Hematopoietic multipotent progenitor cell treated with erythropoietin and hydrocortisone succinate and interleukin-3 and kit ligand, for 6 days (in vitro differentiated cells): ENCODE measurements around the gene MRPL19.
"Not testable (repeated sequence)": the region's sequence is repeated elsewhere in the genome, so short reads cannot be mapped to it uniquely, and the experiment has no call there.

ENCODE experiments used
- DNase-seq: peaks from one replicate; pipeline ENCODE4 v3.0.0-alpha.2; 2015

Gene MRPL19

GRCh38 chr2:75616933-75617332 lies 29.6 kb upstream of the MRPL19 start:
- DNase-seq = no peak

- DNase-seq = no peak
Observed at GRCh38 chr2:75619956-75620740, 26.4 kb upstream of the MRPL19 start.

- no peak for DNase-seq
Observed at GRCh38 chr2:75621228-75621627, 25.4 kb upstream of the MRPL19 start.

GRCh38 chr2:75622500-75622899 lies 24.1 kb upstream of the MRPL19 start:
- DNase-seq = no peak

GRCh38 chr2:75622929-75623328 lies 23.7 kb upstream of the MRPL19 start:
- no peak for DNase-seq

- peak; percentile 82 for DNase-seq
Observed at GRCh38 chr2:75627902-75628504, 18.6 kb upstream of the MRPL19 start.

- no peak for DNase-seq
Observed at GRCh38 chr2:75632091-75632701, 14.4 kb upstream of the MRPL19 start.

GRCh38 chr2:75632813-75633212 lies 13.8 kb upstream of the MRPL19 start:
- no peak for DNase-seq

- no peak for DNase-seq
Observed at GRCh38 chr2:75633620-75634019, 13.0 kb upstream of the MRPL19 start.

- DNase-seq = no peak
Observed at GRCh38 chr2:75634945-75635344, 11.6 kb upstream of the MRPL19 start.

- no peak for DNase-seq
Observed at GRCh38 chr2:75637568-75637967, 9.0 kb upstream of the MRPL19 start.

- peak; percentile 83 for DNase-seq
Observed at GRCh38 chr2:75640621-75641121, 5.9 kb upstream of the MRPL19 start.

GRCh38 chr2:75641587-75641986 lies 5.0 kb upstream of the MRPL19 start:
- no peak for DNase-seq

- DNase-seq = no peak
Observed at GRCh38 chr2:75643980-75644379, 2.6 kb upstream of the MRPL19 start.

- no peak for DNase-seq
Observed at GRCh38 chr2:75645643-75646042, 940 bp upstream of the MRPL19 start.

GRCh38 chr2:75646090-75646582 lies 447 bp upstream of the MRPL19 start:
- no peak for DNase-seq

- peak; percentile 52 for DNase-seq
Observed at GRCh38 chr2:75647771-75648170, 1.2 kb downstream of the MRPL19 start.

GRCh38 chr2:75654012-75654411 lies 7.4 kb downstream of the MRPL19 start:
- no peak for DNase-seq

GRCh38 chr2:75655861-75656260 lies 9.3 kb downstream of the MRPL19 start:
- no peak for DNase-seq

- DNase-seq = no peak
Observed at GRCh38 chr2:75656563-75656962, 10.0 kb downstream of the MRPL19 start.

- no peak for DNase-seq
Observed at GRCh38 chr2:75657798-75658197, 11.2 kb downstream of the MRPL19 start.

GRCh38 chr2:75666911-75667310 lies 20.3 kb downstream of the MRPL19 start:
- DNase-seq = no peak

GRCh38 chr2:75667884-75668283 lies 21.3 kb downstream of the MRPL19 start:
- DNase-seq = no peak

GRCh38 chr2:75675423-75675822 lies 28.8 kb downstream of the MRPL19 start:
- DNase-seq = not testable (repeated sequence)
